SU-DHL-6 (cell line): ENCODE measurements around the gene KSR1.
"Not testable (repeated sequence)": the region's sequence is repeated elsewhere in the genome, so short reads cannot be mapped to it uniquely, and the experiment has no call there.

Source experiments
- H2AFZ ChIP-seq: fragments of 200-600 bp; sonication (generic); 2 replicates; pipeline ENCODE4 v1.6.1; 2014; ENCODE audit warnings: low read depth, mild to moderate bottlenecking, moderate library complexity, mixed read lengths, antibody characterized with exemption, low read length; ENCODE audit not compliant: severe bottlenecking
- H3F3A ChIP-seq: fragments of 200-600 bp; shearing (Covaris generic); 2 replicates; pipeline ENCODE4 v1.6.0; 2016; ENCODE audit warnings: antibody characterized with exemption, mild to moderate bottlenecking; ENCODE audit not compliant: insufficient read depth
- H3K27ac ChIP-seq: fragments of 200-600 bp; sonication (generic); 2 replicates; pipeline ENCODE4 v1.5.1; 2016; ENCODE audit warnings: low read depth, mild to moderate bottlenecking, low read length, moderate library complexity, mixed read lengths
- H3K27me3 ChIP-seq: fragments of 200-600 bp; sonication (generic), shearing (Covaris generic); 2 replicates; pipeline ENCODE4 v1.6.0; 2014; ENCODE audit warnings: mild to moderate bottlenecking, low read length
- H3K36me3 ChIP-seq: fragments of 200-600 bp; sonication (generic); 2 replicates; pipeline ENCODE4 v1.6.1; 2014; ENCODE audit warnings: mild to moderate bottlenecking, low read length, mixed read lengths
- H3K4me2 ChIP-seq: fragments of 300-600, 200-600 bp; shearing (Covaris generic), sonication (generic); 2 replicates; pipeline ENCODE4 v1.6.0; 2014; ENCODE audit warnings: low read length, low read depth, mild to moderate bottlenecking; ENCODE audit not compliant: poor library complexity, severe bottlenecking
- H3K4me3 ChIP-seq: fragments of 200-600 bp; sonication (generic); 2 replicates; pipeline ENCODE4 v1.5.1; 2014; ENCODE audit warnings: antibody characterized with exemption, low read length, mild to moderate bottlenecking, mixed read lengths; ENCODE audit not compliant: insufficient read depth, poor library complexity, severe bottlenecking
- H3K79me2 ChIP-seq: fragments of 200-600 bp; sonication (generic); 2 replicates; pipeline ENCODE4 v1.6.1; 2014; ENCODE audit warnings: mild to moderate bottlenecking, low read length, moderate library complexity; ENCODE audit not compliant: insufficient read depth
- H3K9ac ChIP-seq: fragments of 200-600 bp; sonication (generic); 2 replicates; pipeline ENCODE4 v1.7.0; 2014; ENCODE audit warnings: mild to moderate bottlenecking, low read length
- H3K9me2 ChIP-seq: fragments of 200-600 bp; sonication (generic); replicated peaks from 2 replicates; pipeline ENCODE4 v1.6.1; 2014; ENCODE audit warnings: low read length; ENCODE audit not compliant: insufficient read depth
- H3K9me3 ChIP-seq: fragments of 200-600 bp; sonication (generic); 2 replicates; pipeline ENCODE4 v1.6.1; 2014; ENCODE audit warnings: low read length, mixed read lengths; ENCODE audit not compliant: insufficient read depth
- H4K20me1 ChIP-seq: fragments of 200-600 bp; sonication (generic); 2 replicates; pipeline ENCODE4 v1.6.1; 2014; ENCODE audit warnings: low read depth, mild to moderate bottlenecking, antibody characterized with exemption, low read length, moderate library complexity, mixed read lengths
- CTCF ChIP-seq: fragments of 200-600 bp; sonication (generic); IDR thresholded peaks from one replicate; pipeline ENCODE4 v1.5.1; 2017; ENCODE audit warnings: antibody characterized with exemption, mild to moderate bottlenecking, low read length, moderate library complexity; ENCODE audit not compliant: insufficient read depth, poor library complexity, severe bottlenecking
- EZH2phosphoT487 ChIP-seq: fragments of 200-600 bp; sonication (generic), shearing (Covaris generic); conservative IDR thresholded peaks from 2 replicates; pipeline ENCODE4 v1.6.1; 2018; ENCODE audit warnings: mild to moderate bottlenecking, antibody characterized with exemption, low read length, moderate library complexity, mixed read lengths

KSR1 gene

GRCh38 chr17:27669850-27670249 is 213.6 kb downstream of the KSR1 start:
- TF ChIP-seq CTCF, result no peak
- TF ChIP-seq EZH2phosphoT487, result no peak
- Histone ChIP-seq H2AFZ (no peak overlapping the region), H4K20me1 (no peaks in the 10 kb centered on the region), H3K27ac (no peak overlapping the region), H3F3A (no peaks in the 10 kb centered on the region), H3K9me3 (no peaks in the 10 kb centered on the region), H3K4me2 (no peak overlapping the region), H3K4me3 (no peak overlapping the region), H3K36me3 (no peaks in the 10 kb centered on the region), H3K9me2 (no peaks in the 10 kb centered on the region), H3K9ac (no peak overlapping the region), H3K79me2 (no peaks in the 10 kb centered on the region), H3K27me3 (no peaks in the 10 kb centered on the region)

GRCh38 chr17:27670791-27671590 is 214.7 kb downstream of the KSR1 start:
- Histone ChIP-seq H3F3A (no peaks in the 10 kb centered on the region), H3K27ac (no peak overlapping the region), H3K9me2 (no peaks in the 10 kb centered on the region), H2AFZ (no peak overlapping the region), H3K4me3 (no peak overlapping the region), H3K4me2 (no peak overlapping the region), H3K27me3 (no peaks in the 10 kb centered on the region), H3K9me3 (no peaks in the 10 kb centered on the region), H4K20me1 (no peaks in the 10 kb centered on the region), H3K36me3 (no peaks in the 10 kb centered on the region), H3K79me2 (no peaks in the 10 kb centered on the region), H3K9ac (no peak overlapping the region)
- TF ChIP-seq EZH2phosphoT487 (no peak), CTCF (no peak)

GRCh38 chr17:27671591-27671910 is 215.3 kb downstream of the KSR1 start:
- Histone ChIP-seq H3K9ac (no peak overlapping the region), H3K4me3 (no peak overlapping the region), H2AFZ (no peak overlapping the region), H3K9me2 (no peaks in the 10 kb centered on the region), H3F3A (no peaks in the 10 kb centered on the region), H3K9me3 (no peaks in the 10 kb centered on the region), H3K79me2 (no peaks in the 10 kb centered on the region), H3K27ac (no peak overlapping the region), H3K36me3 (no peaks in the 10 kb centered on the region), H3K4me2 (no peak overlapping the region), H4K20me1 (no peaks in the 10 kb centered on the region), H3K27me3 (no peaks in the 10 kb centered on the region)
- TF ChIP-seq CTCF, result no peak
- TF ChIP-seq EZH2phosphoT487, result no peak

GRCh38 chr17:27671977-27672480 is 215.8 kb downstream of the KSR1 start:
- H3K9me3 ChIP-seq, H3K9ac ChIP-seq, H3K79me2 ChIP-seq, H4K20me1 ChIP-seq, H3K9me2 ChIP-seq, H3K27ac ChIP-seq, H3K4me2 ChIP-seq, H3F3A ChIP-seq, H3K27me3 ChIP-seq, H3K36me3 ChIP-seq, H2AFZ ChIP-seq, H3K4me3 ChIP-seq: not testable (repeated sequence)
